GM19438 (cell line): ENCODE data around the gene UNC5C.

Experiments used
- ATAC-seq: cut with Tn5 transposase; IDR thresholded peaks from one replicate; pipeline ENCODE4 v1.9.1; 2021; ENCODE audit warnings: low read depth; ENCODE audit not compliant: unreplicated experiment

Gene UNC5C

DNA sequence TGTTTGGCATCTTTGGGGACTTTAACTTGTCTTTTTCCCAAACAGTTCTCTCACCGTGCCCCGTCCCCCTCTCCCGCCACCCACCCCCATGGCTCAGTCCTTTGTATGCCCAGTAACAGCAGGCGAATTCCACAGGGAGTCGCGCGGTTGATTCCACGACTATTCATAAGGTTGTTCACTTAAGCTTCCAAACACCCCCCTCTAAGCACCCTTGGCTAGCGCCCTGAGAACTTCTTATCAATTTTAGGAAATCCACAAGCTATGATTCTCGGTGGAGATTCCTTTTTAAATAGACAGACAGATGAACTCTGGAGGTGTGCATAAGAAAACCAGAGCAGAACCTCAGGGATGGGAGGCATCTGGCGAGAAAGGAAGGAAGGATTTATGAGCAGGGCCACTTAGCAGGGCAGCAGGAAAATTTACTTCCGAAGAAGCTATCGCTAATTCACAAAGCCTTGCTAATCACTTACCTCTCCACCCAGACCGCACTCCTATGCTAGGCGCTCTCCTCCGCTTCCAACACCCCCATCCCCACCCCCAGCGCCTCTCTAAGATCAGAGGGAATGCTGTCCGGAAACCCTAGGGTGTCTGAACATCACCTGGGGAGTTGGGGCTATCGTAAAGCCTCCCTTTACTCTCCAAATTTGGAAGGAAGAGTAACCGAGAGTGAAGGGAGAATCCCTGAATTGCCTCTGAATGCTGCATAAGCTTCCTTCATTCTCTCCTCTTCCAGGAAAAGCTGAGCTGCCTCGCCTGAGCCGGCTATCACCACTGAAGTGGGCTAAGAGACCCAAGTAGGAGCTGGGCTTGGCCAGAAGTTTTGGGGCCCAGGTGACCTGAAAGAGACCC is 1.7 kb downstream of the UNC5C start:
- ATAC-seq = no peak

DNA sequence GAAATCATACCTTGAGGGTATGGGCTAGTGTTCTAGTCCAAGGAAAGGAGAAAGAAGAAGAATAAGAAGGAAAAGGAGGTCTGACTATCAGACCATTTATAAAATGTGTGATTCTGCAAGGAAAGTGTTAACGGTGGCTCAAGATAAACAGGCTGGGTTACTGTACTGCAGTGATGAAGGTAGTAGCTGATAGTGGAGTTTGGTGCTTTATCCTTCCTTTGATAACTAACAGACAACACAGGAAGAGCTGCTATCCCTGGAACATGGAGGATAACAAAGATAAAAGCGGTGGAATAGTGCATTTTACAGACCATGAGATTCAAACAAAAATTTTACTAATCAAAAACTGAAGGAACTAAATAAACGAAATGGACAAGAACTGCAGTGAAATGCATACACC is 2.6 kb downstream of the UNC5C start:
- ATAC-seq = no peak

DNA sequence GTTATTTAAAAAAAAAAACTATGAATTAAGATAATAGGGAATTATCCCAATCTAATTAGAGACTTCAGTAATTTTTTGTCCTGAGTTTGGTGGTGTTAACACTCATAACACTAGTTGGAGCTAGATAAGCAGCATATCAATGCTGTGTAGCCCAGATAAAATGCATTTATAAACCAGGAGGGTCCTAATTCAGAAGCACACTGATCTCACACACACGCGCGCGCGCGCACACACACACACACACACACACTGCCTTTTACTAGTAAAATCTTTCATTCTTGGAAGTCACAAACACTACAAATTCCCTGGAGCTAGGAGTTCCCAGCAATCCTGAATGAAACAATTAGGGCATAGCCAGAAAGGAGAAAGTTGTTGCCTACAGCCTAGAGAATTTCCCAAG is 3.2 kb downstream of the UNC5C start:
- ATAC-seq = no peak

DNA sequence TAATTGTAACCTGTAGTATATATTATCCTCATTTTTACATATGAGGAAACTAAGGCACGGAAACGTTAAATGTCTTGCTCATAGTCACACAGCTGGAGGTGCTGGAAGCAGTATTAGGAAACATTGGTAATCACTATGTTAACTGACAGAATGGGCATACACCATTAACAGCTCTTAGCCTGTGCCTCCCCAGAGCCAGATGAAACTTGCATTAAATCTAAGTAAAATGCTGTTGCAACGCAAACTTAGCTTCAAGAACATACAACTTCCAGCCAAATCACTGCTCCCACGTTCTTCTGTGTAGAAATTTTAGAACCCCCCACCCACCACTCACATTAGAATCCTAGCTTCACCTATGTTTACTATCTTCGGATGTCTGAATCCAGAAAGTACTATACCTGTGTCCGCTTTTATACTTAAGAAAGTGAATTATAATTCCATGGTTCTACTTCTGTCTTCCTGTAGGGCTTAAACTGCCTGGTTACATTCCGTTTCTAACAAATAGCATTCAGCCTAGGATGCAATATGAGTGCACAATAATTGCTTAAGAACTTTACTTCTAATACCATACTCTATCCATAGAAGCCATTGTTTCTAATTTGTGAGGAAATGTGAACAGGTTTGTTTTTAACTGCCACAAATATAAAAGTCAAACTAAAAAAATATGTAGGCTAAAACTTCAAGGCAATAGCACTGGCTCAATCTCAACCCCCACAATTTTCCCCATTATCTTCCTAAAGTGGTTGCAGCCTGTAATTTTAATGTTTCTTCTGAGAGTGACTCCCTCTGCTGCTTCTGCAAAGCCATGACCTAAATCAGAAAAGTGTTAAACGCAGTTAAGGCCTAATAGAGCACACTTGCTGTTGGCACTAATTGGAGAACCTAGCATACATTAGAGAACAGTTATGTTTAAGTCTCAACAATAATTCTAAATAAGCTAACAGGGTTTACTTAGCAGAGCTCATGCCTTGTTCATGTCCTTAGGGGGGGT is 4.4 kb downstream of the UNC5C start:
- ATAC-seq = no peak

DNA sequence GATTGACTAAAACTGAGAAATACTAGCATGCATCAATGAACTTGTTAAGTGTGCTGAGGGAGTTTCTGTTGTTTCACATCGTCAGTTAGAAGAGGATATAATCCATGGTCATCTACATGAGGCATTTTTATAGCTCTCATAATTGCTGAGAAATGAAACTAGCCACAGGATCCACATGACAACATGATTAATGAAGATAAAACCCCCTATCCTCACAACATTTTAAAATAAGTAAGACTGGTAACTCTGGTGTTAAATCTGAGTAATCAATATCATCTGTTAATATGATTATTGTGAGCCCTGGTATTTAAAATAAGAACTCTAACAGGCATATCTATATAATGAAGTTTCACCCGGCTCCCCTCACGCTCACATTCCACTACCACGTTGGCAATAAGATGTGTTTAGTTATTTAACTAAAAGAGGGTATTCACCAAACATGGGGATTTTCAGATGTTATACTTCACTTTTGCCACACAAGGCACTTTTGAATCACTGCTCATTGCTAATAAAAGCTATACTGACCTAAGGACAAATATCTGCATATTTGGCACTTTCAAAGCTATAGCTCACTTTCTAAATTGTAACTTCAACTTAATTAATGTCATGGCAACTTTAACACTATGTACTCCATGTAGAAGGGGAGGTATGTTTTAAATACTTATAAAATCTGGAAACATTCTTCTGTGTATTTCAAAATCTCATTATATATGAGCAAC is 6.7 kb downstream of the UNC5C start:
- no peak for ATAC-seq

DNA sequence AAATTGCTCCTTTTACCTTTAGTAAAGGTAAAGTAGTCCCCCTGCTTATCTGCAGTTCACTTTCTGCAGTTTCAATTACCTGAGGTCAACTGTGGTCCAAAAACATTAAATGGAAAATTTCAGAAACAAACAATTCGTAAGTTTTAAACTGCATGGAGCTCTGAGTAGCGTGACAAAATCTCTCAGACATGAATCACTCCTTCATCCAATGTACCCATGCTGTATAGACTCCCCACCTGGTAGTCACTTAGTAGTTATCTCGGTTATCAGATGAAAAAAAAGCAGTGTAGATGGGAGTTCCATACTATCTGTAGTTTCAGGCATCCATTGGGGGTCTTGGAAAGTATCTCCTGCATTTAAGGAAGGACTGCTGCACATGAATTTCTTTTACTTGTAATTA is 7.7 kb downstream of the UNC5C start:
- no peak for ATAC-seq

DNA sequence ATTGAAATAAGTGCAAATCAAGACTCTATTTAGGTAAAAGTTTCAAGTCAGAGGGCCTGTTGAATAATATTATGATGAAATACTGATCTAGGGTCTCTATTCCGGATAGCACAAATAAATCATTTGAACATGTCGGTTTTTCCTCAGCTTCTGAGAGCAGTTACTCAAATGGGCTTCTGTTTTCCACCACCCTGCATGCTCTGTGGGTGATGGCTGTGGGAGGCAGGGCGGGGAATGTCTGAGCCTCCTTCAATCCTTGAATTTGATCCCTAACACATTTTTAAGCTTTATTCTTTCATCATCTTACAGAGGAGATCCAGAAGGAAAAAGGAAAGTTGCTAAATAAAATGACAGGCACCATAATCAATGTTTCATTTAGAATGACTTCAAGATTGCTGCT is 8.5 kb downstream of the UNC5C start:
- no peak for ATAC-seq

DNA sequence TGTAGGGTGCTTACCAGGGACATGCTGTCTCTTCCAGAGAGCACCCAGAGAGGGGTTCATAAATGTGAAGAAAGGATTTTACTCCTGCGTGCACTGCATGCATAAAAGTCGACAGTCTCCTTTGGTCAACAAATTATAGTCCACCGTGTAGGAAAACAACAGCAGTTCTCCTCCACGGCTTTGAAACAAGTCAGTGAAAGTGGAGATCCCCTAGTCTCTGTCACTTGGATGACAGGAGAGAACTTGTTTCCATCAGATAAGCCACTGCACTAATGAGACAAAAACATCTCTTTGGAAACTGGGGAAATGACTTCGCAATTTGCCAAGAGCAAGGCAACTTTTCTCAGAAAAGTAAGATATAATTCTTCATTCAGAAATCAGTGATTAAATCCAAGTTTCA is 9.7 kb downstream of the UNC5C start:
- no peak for ATAC-seq

DNA sequence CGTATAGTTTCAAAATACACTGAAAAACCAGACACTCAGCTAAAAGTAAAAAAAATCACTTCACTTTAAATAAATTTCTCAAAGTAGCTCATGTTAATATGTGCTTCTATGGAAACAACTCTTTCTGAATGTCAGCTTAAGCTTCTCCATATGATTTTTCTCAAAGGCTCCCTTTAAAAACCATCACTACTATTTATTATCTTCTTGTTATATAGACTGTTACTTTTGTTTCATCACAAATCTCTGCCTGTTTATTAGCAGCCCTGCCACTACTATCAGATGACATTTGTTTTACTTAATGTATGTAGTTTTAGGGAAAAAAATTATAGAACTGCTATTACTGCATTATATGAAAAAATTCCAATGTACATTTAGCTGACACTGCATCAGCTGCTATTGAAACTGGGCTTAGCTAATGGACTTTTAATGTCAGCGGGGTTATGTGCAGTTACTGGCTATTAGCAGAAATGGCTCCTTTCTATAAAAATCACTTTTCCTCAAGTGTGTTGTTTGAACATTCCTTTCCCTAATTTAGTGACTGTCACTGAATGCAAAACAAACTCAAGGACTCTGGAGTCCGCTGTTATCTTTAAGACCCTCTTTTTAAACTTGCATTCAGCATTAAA is 10.8 kb downstream of the UNC5C start:
- no peak for ATAC-seq

DNA sequence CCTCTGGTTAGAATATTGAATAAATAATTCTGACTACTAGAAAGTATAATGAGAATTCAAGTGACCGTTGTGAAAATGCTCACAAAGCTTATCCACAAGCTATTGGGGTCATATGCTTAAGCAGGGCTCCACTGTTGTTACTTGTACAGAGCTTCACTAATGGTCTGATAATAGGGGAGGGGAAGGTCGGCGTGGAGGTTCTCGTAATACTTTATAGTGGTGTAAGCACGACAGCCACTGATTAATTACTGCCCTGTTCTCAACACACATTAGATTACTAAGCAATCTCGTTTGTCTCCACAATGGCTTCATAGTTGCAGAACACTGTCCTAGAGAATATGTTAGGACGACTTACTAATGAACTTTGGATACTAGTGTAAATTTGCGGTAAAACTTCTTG is 11.6 kb downstream of the UNC5C start:
- ATAC-seq = no peak

DNA sequence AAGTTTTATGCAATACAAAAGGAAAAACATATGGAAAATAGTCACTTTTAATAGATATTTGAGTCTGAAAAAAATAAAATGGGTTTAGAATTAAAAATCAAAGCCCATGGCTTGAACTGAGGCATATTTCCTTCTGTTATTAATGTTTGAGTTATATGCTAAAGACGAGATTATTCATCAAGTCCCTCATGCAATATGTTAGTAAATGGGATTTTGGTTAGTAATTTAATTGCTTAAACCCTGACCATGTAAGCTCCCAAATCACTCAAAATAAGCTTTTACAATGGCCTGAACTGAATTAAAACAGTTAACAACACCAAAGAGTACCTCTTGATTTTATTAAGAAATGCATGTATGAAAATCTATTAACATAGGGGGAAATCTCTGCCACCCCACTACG is 12.1 kb downstream of the UNC5C start:
- no peak for ATAC-seq

DNA sequence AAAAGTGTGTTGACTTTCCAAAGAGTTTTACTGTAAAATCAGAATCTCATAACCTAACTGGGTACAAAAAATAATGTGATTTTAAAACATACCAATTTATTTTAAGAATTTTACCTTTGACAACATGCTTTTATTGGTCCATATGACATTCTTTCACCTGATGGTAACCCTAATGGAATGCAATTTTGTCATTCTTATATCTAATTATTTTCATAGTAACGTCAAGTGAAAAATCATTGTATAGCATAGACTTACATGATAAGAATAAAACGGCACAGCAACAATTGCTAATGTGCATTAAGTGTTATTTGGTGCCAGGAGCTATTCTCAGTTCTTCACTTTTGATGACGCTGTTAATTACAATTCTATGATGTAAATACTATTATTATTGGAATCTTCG is 13.6 kb downstream of the UNC5C start:
- no peak for ATAC-seq

DNA sequence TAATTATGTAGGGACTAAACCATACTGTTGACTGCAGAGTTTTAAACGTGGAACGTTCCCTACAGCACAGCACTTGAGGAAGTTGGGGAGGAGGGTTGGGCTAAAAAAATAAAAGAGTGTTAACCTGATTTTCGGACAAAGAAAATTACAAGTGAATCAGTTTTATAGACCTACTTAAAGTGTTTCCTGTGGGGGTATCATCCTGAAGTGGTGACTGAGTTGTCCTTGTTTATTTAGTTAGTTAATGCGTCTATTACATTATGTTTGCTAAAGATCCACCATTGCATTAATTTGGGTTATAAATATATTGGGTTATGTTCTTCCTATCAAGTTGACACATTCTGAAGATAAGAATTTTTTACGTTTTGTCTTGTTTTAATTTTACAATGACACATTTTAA is 14.7 kb downstream of the UNC5C start:
- no peak for ATAC-seq

DNA sequence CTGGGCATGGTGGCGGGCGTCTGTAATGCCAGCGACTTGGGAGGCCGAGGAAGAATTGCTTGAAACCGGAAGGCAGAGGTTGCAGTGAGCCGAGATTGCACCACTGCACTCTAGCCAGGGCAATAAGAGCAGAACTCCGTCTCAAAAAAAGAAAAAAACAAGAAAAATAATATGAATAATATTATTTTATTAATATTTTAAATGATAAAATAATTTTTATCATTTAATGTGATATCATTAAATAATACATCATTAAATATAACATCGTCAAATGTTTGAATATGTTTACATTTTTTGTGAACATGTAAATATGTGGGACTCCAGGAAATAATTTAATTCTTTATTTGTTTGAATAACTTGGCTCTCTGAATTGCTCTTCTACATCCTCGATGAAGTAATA is 15.5 kb downstream of the UNC5C start:
- ATAC-seq = no peak

DNA sequence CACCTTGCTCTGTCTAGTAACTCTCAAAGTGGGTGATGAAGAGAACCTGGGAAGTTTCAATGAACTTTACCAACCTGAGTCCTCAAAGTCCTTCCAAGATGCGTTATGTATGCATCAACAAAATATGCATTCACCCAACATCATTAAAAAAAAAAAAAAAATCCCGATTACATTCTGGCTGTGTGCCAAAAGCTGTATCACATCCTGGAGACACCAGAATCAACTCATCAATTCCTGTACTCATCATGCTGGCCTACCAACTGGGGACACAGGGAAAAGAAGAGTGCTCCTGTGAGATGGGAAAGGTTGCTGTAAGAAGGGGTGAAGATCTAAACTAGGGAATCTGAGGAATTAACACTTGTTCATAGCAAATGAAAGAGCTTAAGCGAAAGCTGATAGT is 16.5 kb downstream of the UNC5C start:
- no peak for ATAC-seq

DNA sequence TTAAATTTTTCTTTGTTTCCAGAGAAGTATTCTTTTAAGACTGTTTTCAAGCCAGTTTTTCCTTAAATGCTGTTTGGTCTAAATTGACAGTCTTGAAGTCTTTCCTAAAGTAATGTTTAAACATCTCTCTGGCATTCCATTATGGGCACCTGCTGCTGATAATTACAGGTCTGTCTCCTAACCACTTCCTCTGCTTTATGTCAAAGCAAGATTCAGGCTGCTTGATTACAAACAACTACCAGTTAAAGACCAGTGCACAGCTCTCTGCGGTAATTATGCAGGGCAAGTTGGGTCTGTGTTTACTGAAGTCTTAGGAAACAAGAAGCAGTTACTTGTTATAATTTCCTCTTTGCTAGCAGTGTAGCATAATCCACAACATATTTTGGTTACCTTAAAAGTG is 17.6 kb downstream of the UNC5C start:
- no peak for ATAC-seq

DNA sequence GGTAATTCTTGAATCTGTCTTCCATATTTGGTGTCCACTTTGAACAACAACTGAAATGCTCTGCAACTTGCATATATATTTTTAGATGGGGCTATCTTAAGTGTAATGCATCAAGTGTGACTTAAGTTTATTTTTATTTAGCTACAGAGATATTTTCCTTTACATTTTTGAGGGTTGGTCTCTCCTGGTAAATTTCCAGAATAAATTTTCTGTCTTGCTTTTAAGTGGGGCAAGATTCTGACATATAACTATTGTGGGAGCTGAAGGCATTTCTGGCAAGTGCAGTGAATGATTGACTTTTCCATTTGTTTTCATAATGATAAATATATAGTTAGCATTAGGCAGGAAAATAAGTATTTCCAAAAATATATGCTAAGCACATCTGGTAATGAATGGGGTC is 18.8 kb downstream of the UNC5C start:
- ATAC-seq = no peak

DNA sequence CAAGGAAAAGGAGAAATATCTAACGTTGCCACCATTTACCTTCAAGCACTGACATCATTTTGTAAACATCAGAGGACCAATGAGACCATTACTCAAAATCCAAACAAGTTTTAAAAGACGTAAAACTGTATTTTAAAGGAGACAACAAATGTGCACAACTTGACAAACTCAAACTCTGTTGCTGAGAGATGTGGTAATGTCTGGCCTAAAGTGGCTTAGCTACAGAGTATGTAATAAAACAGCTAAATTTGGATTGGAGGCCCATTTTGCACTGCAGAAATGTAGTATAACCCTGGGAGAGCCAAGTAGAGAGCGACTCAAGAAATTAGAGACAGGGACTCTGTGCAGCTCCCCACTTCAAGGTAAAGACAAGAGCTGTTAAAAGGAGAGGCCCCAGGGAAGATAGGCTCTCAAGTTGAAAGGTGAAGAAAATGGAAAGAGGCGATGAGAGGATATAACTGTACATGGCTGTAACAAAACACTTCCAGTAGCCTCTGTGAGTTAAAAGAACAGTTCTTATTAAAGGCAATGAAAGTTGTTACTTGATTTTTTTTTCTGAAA is 20.3 kb downstream of the UNC5C start:
- no peak for ATAC-seq

DNA sequence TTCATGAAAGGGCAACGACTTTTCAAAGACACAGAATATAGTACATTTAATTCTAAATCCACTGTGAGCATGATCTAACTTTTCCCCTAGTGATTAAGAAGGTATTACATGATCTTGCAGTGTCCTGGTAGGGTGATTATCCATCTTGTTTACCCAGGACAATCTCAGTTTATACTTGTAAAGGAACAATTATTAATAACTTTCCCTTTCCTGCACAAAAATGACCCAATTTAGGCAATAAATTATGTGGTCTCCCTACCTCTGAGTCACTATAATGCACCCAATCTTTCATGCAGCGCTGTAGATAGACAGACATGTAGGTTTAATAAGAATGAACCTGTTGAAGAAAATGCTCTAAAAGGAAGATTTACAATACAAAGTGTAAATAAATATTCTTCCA is 22.7 kb downstream of the UNC5C start:
- ATAC-seq = no peak

DNA sequence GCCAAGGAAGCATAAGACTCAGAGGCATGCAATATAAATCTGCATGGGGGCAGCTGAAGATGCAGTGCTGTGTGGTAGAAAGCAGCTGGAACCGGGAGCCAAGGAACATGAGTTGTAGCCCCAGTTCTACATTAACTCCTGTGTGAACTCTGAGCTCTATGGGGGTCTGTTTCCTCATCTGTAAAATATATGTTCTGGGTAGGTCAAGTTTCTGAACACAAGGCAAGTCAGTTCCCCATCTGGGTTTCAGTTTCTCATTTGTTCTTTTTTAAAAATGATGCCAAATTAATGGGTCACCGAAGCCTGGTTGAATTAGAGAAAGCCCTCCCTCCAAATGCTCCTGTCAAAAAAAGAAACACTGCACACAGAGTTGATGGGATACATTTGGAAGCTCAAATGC is 24.0 kb downstream of the UNC5C start:
- ATAC-seq = no peak
